Gastroesophageal sphincter (tissue), 4 donors: Measurements from ENCODE around the gene ADAM30. TPM values are rescaled to one million over a fixed set of nuclear protein-coding genes. Genes with fewer than 3 reads are reported as not detected.

Source experiments
- ATAC-seq: fragments of 150-250 bp; one replicate; pipeline ENCODE4 v1.9.1; 2016; ENCODE audit warnings: mild to moderate bottlenecking, moderate library complexity
- H3K27ac ChIP-seq, 4 donors: fragments of 200-600 bp; sonication (generic) in 3 of 4; 1 replicate in 3 of 4; 2 replicates in 1 of 4; pipeline ENCODE4 v1.5.1; 2016 to 2019
- H3K27me3 ChIP-seq: fragments of 200-600 bp; sonication (generic); one replicate; pipeline ENCODE4 v1.5.1; 2019
- H3K36me3 ChIP-seq, 2 donors: fragments of 200-600 bp; sonication (generic); one replicate each; pipeline ENCODE4 v1.5.1; 2019; ENCODE audit warnings: control low read depth in 1 of 2
- H3K4me1 ChIP-seq, 3 donors: fragments of 200-600 bp; sonication (generic); 1 replicate in 2 of 3; 2 replicates in 1 of 3; pipeline ENCODE4 v1.5.1; 2016 to 2019; ENCODE audit warnings: control low read depth in 2 of 3
- H3K4me3 ChIP-seq, 2 donors: fragments of 200-600 bp; sonication (generic); one replicate each; pipeline ENCODE4 v1.5.1; 2019; ENCODE audit warnings: mild to moderate bottlenecking in 1 of 2, moderate library complexity in 1 of 2
- H3K9me3 ChIP-seq, 3 donors: fragments of 200-600 bp; sonication (generic); one replicate each; pipeline ENCODE4 v1.5.1; 2017 to 2019; ENCODE audit warnings: control low read depth in 2 of 3
- EP300 ChIP-seq: sonication (generic); formaldehyde crosslinking; IDR thresholded peaks from one replicate; pipeline ENCODE4 v1.6.1; 2017; ENCODE audit warnings: antibody characterized with exemption, mild to moderate bottlenecking
- POLR2A ChIP-seq, 2 donors: fragments of 450-650 bp; IDR thresholded peaks; one replicate each; pipeline ENCODE4 v1.6.1; 2017; ENCODE audit warnings: antibody characterized with exemption in 2 of 2, mild to moderate bottlenecking in 2 of 2, moderate library complexity in 1 of 2
- POLR2AphosphoS5 ChIP-seq: sonication (generic); formaldehyde crosslinking; IDR thresholded peaks from one replicate; pipeline ENCODE4 v1.6.1; 2017; ENCODE audit warnings: antibody characterized with exemption
- WGBS, 2 donors: methylation state at CpG; one replicate each; pipeline ENCODE4 v1.1.5; 2018; ENCODE audit warnings: low coverage in 1 of 2; 5-methylcytosine and 5-hydroxymethylcytosine counted together
- total RNA-seq, 4 donors: library from RNA; depleted of rRNA; stranded (reverse); fragments of >200 nt; gene quantifications; one replicate each; pipeline ENCODE4 v1.1.0, GENCODE V29; 2016
- TF ChIP-seq, protein P1 (sequence below), 4 experiments: fragments of 200-600 bp in 2 of 4; fragments of 450-650 bp in 2 of 4; sonication (generic) in 1 of 4; IDR thresholded peaks; one replicate each; pipeline ENCODE4 v1.5.1; 2017 to 2019; ENCODE audit warnings: antibody characterized with exemption in 4 of 4, mild to moderate bottlenecking in 2 of 4, moderate library complexity in 2 of 4

Gene ADAM30
- total RNA-seq, 4 donors from 2014 or later, result not detected

DNA sequence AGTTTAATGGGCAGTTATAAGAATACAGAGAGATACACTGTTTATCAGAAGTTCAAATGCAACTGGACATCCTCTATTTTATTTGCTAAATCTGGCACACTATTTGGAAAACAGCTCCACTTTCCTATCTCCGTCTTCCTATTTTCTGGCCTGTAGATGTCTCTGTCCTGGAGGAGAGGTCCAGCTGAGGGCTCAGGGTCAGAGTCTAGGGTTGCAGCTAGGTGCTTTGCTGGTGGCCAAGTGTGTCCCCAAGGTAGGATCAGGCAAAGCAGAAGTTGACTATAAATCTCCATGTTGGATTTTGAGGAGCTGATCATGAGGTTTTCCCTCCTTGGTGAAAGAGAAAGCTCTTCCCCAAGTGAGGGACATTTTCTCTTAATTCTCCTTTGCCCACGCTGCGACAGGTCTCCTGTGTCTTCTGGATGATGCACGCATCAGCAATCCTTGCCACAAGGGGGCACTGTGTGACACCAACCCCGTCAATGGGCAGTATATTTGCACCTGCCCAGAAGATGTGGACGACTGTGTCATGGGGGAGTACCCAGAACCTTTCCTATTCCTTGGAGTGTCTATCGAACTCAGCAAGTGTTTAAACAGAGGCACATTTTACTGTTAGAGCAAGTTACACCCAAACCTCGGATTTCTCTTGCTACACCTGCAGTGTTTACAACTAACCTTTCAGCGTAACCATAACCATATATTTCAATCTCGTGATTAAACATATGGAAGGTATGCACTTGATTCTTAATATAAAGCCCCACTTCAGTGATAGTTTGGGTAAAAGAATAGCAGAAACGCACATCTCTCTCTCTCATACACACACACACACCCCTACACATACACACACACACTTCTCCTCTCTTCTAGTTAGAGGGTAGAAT lies 10.2 kb downstream of the ADAM30 start:
- WGBS, 2 donors, result 61 to 63% methylated on average over 7 to 9 of the region's 11 CpGs
- Histone ChIP-seq H3K9me3 (peaks cover 0 to 7% (median 0%) of the 10 kb centered on the region in 3 donors), H3K27me3 (no peaks in the 10 kb centered on the region), H3K4me1 (no peaks in the 10 kb centered on the region), H3K4me3 (no peak overlapping the region), H3K36me3 (no peaks in the 10 kb centered on the region), H3K27ac (no peak overlapping the region)
- no peak for ATAC-seq
- TF ChIP-seq, protein P1, sequence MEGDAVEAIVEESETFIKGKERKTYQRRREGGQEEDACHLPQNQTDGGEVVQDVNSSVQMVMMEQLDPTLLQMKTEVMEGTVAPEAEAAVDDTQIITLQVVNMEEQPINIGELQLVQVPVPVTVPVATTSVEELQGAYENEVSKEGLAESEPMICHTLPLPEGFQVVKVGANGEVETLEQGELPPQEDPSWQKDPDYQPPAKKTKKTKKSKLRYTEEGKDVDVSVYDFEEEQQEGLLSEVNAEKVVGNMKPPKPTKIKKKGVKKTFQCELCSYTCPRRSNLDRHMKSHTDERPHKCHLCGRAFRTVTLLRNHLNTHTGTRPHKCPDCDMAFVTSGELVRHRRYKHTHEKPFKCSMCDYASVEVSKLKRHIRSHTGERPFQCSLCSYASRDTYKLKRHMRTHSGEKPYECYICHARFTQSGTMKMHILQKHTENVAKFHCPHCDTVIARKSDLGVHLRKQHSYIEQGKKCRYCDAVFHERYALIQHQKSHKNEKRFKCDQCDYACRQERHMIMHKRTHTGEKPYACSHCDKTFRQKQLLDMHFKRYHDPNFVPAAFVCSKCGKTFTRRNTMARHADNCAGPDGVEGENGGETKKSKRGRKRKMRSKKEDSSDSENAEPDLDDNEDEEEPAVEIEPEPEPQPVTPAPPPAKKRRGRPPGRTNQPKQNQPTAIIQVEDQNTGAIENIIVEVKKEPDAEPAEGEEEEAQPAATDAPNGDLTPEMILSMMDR (IDR thresholded peaks at IDR 0.05), result peak; percentile 40 to 65 (median 52)
- TF ChIP-seq POLR2AphosphoS5, result no peak
- TF ChIP-seq POLR2A (IDR thresholded peaks at IDR 0.05), result no peak
- no peak for TF ChIP-seq EP300

DNA sequence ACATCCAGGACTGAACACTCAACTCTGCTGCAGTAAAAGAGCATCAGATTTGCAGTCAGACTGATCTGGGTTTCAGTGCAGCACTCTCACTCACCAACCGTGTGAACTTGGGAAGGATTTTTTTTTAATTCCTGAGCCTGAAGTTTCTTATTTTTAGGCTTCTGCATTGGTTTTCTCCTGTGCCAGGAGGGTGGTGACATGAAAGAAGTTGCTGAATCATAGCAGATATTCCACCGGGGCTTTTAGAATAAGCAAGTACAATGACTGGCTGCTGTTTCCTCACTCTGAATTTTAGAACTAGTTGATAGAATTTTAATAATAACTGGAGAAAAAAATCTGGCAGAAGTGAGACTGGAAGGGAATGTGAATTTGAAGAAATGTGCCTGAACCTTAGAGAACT lies 11.6 kb downstream of the ADAM30 start:
- H3K27ac ChIP-seq, result no peak overlapping the region
- no peaks in the 10 kb centered on the region for H3K27me3 ChIP-seq
- no peaks in the 10 kb centered on the region for H3K36me3 ChIP-seq
- H3K9me3 ChIP-seq, result peaks cover 0 to 7% (median 0%) of the 10 kb centered on the region in 3 donors
- no peak overlapping the region for H3K4me3 ChIP-seq
- WGBS, 2 donors, result 9 to 20% methylated on average over 1 to 2 of the region's 2 CpGs
- ATAC-seq, result no peak
- H3K4me1 ChIP-seq, result no peaks in the 10 kb centered on the region
- no peak for TF ChIP-seq POLR2AphosphoS5
- no peak for TF ChIP-seq POLR2A (IDR thresholded peaks at IDR 0.05)
- TF ChIP-seq EP300, result no peak
- TF ChIP-seq, protein P1 (IDR thresholded peaks at IDR 0.05), result no peak

DNA sequence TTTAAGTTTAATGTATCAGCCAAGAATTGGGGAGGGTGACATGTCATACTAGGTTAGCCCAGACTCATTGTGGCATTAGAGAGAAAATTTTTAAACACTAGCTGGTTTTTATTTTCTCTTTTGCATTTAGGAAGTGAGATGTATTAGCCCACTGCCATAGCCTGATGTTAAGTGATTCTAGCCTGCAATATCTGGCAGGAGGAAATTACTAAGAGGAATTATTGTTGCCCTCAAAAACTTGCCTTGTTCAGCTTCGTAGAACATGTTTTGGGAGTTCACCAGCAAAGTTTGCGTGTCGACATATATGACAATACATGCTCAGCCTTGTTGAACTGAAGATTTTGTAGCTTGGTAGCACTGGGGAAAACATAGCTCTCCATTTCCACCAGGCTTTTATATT lies 12.5 kb downstream of the ADAM30 start:
- no peak for TF ChIP-seq EP300
- TF ChIP-seq, protein P1 (IDR thresholded peaks at IDR 0.05), result no peak
- Histone ChIP-seq H3K9me3 (peaks cover 0 to 7% (median 0%) of the 10 kb centered on the region in 3 donors), H3K4me3 (no peak overlapping the region), H3K27me3 (no peaks in the 10 kb centered on the region), H3K36me3 (no peaks in the 10 kb centered on the region), H3K27ac (no peak overlapping the region), H3K4me1 (no peaks in the 10 kb centered on the region)
- no peak for ATAC-seq
- WGBS, 2 donors, result 93 to 96% methylated on average over 3 of the region's 3 CpGs

DNA sequence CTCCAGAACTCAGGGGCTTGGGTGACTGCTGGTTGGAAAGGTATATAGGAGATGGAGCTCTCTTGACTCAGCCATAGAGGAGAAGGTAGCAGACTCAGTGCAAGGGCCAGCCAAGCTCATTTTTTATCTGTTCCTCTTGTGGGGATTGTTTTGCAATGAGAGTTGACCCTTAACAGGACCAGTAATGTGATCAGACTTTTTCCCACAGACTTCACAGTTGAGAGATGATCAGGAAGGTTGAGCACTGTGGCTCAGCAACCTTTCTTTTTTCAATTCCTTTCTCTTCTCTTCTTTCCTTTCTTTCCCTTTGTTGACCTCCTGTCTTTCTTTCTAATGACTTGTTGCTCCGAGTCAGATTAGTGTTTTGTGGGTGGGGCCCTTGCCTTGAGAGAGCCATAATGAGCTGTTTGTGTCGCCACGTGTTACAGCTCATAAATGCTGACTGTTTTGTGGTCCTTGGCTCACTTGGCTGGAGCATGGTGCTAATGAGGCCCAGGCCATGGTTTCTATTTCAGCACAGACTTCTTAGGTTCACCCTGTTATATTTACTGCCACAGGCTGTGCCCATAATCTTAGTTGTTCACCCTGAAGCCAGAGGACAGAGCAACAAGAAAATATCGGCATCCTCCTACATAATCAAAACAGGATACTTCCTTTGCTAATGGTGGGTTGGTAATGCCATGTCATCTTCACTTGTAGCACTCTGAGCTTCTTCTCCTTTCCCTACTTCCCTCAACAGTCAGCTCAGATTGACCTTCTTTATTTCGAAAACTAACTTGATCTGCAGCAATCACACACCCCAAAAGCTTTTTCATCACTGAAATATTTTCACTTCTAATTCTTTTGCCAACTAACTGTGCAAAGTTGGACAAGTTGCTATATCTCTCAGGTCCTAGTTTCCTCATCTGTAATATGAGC lies 13.9 kb downstream of the ADAM30 start:
- H3K4me1 ChIP-seq, result no peaks in the 10 kb centered on the region
- 68 to 86% methylated on average over 2 to 5 of the region's 5 CpGs for WGBS, 2 donors
- TF ChIP-seq POLR2AphosphoS5 (no peak), POLR2A (IDR thresholded peaks at IDR 0.05) (no peak), EP300 (no peak)
- TF ChIP-seq, protein P1 (IDR thresholded peaks at IDR 0.05), result no peak
- no peaks in the 10 kb centered on the region for H3K9me3 ChIP-seq
- H3K27ac ChIP-seq, result no peak overlapping the region
- H3K36me3 ChIP-seq, result no peaks in the 10 kb centered on the region
- H3K27me3 ChIP-seq, result no peaks in the 10 kb centered on the region
- no peak for ATAC-seq
- H3K4me3 ChIP-seq, result no peak overlapping the region
